HG03571 (cell line): Measurements from ENCODE around the gene TNP2.

Source experiments
- ATAC-seq: cut with Tn5 transposase; IDR thresholded peaks from one replicate; pipeline ENCODE4 v1.9.1; 2021; ENCODE audit not compliant: unreplicated experiment

Gene TNP2

DNA sequence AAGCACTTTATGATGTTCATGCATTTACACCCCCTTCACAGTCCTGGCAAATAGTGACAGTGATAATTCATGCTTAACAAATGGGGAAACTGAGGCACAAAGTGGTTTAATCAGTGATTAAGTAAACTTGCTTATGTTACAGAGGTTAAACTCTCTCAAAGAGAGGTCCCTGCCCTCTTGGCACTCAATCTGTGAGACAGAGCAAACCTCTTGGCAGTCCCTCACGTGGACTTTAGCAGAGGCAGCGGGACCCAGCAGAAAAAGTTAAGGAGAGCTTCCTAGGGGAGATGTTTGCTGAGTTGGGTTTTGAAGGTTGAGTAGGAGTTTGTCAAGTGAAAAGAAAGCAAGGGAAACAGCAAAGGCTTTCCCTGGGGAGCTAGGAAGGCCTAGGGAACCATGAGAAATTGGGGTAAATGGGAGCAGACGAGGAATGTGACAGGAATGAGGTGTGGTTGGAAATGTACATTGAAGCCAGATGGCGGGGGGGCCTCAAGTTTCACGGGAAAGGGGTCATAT lies 23.8 kb downstream of the TNP2 start:
- ATAC-seq = no peak

GRCh38 chr16:11242658-11243057 lies 26.5 kb downstream of the TNP2 start:
- no peak for ATAC-seq

DNA sequence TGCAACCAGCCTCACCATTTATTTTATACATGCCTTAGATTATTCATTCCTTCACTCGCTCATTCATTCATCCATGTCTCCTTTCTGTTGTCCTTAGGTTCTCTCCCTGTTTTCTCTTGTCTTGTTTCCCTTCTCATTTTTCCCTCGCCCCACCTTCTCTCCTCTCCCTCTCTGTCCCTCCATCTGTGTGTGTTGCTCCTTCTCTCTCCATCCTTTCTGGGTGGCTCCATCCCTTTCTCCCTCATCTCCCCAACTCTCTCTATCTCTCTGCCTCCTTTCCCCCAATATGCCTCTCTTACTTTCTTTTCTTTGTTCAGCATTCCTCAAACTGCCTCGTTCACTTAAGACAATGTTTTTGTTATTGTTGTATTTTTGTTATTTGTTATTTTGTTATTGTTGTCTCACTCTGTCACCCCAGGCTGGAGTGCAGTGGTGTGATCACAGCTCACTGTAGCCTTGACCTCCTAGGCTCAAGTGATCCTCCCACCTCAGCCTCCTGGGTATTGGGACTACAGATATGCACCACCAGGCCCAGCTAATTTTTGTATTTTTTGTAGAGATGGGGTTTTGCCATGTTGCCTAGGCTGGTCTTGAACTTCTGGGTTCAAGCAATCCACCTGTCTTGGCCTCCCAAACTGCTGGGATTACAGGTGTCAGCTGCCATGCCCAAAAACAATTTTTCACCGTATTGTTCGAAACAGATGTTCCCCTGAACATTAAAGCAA lies 27.5 kb downstream of the TNP2 start:
- no peak for ATAC-seq

GRCh38 chr16:11240636-11241473 lies 28.3 kb downstream of the TNP2 start:
- ATAC-seq = no peak

DNA sequence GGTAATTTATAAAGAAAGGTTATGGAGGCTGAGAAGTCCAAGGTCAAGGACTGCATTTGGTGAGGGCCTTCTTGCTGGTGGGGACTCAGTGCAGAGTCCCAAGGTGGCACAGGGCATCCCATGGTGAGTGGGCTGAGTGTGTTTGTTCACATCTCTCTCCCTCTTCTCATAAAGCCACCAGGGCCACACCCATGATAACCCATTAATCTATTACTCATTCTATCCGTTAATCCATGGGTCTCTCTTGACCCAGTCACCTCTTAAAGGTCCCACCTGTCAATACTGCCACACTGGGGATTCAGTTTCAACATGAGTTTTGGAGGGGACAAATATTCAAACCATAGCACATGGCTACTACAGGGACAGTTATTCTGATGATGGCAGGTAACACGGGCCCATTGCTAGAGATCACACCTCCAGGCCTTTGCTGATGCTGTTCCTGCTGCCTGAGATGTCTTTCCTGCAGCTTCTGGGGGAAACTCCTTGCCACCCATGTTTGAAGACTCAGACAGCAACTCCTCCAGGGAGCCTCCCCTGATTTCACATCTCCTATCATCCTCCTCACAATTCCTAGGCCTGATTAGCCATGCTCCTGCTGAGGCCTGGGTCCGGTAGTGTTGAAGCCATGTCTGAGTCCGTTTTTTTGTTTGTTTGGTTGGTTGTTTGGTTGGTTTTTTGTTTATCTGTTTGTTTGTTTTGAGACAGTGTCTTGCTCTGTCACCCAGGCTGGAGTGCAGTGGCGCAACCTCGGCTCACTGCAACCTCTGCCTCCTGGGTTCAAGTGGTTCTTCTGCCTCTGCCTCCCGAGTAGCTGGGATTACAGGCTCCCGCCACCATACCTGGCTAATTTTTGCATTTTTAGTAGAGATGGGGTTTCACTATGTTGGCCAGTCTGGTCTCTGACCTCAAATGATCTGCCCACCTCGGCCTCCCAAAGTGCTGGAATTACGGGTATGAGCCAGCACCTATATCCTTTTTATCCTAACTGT lies 29.2 kb downstream of the TNP2 start:
- ATAC-seq = no peak

GRCh38 chr16:11238272-11239202 lies 30.6 kb downstream of the TNP2 start:
- no peak for ATAC-seq

- ATAC-seq = no peak
Measured at GRCh38 chr16:11236461-11237254, 32.5 kb downstream of the TNP2 start.

- ATAC-seq = no peak
Measured at GRCh38 chr16:11235703-11235991, 33.5 kb downstream of the TNP2 start.

- ATAC-seq = no peak
Measured at GRCh38 chr16:11234884-11235702, 34.0 kb downstream of the TNP2 start.

GRCh38 chr16:11233727-11234376 lies 35.3 kb downstream of the TNP2 start:
- no peak for ATAC-seq

GRCh38 chr16:11232852-11233726 lies 36.0 kb downstream of the TNP2 start:
- peak; percentile 54 for ATAC-seq

DNA sequence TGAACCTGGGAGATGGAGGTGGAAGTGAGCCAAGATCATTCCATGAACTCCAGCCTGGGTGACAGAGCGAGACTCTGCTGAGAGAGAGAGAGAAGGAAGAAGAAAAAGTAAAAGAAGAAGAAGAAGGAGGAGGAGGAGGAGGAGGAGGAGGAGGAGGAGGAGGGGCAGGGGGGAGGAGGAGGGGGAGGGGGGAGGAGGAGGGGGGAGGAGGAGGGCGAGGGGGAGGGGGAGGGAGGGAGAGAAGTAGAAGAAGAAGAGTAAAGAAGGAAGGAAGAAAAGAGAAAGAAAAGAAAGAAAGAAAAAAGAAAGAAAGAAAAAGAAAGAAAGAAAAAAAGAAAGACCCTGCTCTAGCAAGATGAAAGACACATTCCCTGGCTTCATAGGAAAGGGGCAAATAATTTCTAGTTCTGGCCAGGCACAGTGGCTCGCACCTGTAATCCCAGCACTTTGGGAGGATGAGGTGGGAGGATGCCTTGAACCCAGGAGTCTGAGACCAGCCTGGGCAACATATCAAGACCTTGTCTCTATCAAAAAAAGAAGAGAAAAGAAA lies 36.7 kb downstream of the TNP2 start:
- no peak for ATAC-seq

GRCh38 chr16:11231367-11231970 lies 37.7 kb downstream of the TNP2 start:
- ATAC-seq = no peak

DNA sequence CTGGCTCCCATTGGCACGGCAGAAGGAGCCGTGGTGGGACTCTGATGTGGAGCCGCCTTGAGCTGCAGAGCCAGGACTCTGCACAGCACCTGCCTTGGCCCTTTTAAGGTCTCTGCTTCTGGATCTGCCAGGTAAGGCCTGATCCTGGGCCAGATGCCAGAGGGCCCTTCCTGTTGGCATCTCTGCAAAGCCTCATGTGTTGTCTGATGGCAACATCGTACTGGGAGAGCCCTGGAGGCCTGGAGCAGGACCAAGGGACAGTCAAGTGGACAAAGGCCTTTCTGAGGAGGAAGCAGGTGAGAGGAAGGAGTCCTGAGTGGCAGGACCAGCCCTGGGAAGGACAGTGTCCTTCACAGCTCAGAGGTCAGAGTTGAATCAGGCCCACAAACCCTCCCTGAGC lies 39.2 kb downstream of the TNP2 start:
- no peak for ATAC-seq

GRCh38 chr16:11229432-11229831 lies 39.7 kb downstream of the TNP2 start:
- ATAC-seq = no peak
